ENCODE data around the gene PRR23E. TPM values are rescaled to one million over a fixed set of nuclear protein-coding genes. Genes with fewer than 3 reads are reported as not detected.

Gene PRR23E
- total RNA-seq, 1 donor from 2014 or later = not detected

DNA sequence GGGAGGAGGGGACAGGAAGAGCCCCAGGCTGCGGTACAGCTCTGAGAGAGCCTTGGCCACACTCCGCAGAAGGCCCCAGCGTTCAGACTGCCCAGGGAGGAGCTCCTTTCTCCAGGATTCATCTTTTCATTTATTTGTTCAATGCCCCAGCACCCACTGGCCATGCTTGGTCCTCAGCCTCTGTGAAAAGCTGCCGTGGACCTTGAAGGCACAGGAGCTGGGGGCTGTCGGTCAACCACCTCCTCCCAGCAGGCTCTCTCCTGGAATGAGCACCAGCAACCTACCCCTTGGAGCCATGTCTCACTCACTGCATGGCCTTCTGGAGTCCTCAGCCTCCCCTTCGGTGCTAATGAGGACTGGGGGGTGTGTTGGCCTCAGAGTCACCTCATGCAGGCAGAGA, 21.6 kb upstream of the PRR23E start:
- no peaks in the 10 kb centered on the region for H3K9me3 Mint-ChIP-seq
- no peak for DNase-seq (ENCODE audit: extremely low spot score, unreplicated experiment)
- H3K27ac Mint-ChIP-seq = no peak overlapping the region
- peaks cover 39% of the 10 kb centered on the region for H3K27me3 Mint-ChIP-seq
- TF ChIP-seq, protein P1, sequence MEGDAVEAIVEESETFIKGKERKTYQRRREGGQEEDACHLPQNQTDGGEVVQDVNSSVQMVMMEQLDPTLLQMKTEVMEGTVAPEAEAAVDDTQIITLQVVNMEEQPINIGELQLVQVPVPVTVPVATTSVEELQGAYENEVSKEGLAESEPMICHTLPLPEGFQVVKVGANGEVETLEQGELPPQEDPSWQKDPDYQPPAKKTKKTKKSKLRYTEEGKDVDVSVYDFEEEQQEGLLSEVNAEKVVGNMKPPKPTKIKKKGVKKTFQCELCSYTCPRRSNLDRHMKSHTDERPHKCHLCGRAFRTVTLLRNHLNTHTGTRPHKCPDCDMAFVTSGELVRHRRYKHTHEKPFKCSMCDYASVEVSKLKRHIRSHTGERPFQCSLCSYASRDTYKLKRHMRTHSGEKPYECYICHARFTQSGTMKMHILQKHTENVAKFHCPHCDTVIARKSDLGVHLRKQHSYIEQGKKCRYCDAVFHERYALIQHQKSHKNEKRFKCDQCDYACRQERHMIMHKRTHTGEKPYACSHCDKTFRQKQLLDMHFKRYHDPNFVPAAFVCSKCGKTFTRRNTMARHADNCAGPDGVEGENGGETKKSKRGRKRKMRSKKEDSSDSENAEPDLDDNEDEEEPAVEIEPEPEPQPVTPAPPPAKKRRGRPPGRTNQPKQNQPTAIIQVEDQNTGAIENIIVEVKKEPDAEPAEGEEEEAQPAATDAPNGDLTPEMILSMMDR (conservative IDR thresholded peaks at IDR 0.05) = no peak
- no peak overlapping the region for H3K4me3 Mint-ChIP-seq
- H3K36me3 Mint-ChIP-seq = no peaks in the 10 kb centered on the region
- peaks cover 15% of the 10 kb centered on the region for H3K4me1 Mint-ChIP-seq (ENCODE audit: unreplicated experiment)

DNA sequence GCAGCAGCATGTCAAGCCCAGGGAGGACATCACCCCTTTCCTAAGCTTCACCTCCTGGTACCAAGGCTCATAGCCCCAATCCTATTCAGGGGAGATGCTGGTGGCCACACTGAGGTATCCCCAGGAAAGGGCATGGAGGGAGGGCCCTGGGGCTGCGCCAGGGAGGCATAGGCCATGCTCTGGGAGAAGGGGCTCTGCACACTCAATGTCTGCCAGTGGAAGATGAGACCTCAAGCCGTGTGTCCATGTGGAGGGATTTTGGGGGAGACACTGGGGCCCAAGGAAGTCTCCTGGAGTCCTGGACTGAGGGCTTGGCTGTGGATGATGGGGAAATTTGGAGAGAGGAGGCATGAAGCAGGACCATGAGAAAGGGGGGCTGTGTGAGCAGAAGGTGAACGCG, 21.2 kb upstream of the PRR23E start:
- TF ChIP-seq, protein P1 (conservative IDR thresholded peaks at IDR 0.05) = no peak
- H3K27me3 Mint-ChIP-seq = peaks cover 35% of the 10 kb centered on the region
- no peaks in the 10 kb centered on the region for H3K36me3 Mint-ChIP-seq
- no peak overlapping the region for H3K27ac Mint-ChIP-seq
- H3K9me3 Mint-ChIP-seq = no peaks in the 10 kb centered on the region
- no peak for DNase-seq (ENCODE audit: extremely low spot score, unreplicated experiment)
- peaks cover 15% of the 10 kb centered on the region for H3K4me1 Mint-ChIP-seq (ENCODE audit: unreplicated experiment)
- H3K4me3 Mint-ChIP-seq = no peak overlapping the region

DNA sequence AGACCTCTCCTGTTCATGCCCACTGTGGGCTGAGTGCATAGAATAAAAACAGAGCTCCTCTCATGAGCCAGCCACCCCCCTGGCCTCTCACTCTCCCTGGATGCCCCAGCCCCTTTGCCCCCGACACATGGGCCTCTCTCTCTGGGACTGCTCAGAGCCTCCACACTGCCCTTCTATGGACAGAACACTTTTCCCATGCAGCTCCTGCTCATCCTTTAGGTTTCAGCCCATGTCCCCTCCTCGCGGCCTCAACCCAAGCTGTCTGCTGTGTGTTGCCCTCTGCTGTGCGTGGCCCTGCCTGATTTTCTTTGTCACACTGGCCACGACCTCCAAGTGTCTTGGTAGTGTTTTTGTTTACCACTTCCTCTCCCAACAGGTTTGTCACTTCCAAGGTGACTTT, 20.7 kb upstream of the PRR23E start:
- Mint-ChIP-seq H3K36me3 (no peaks in the 10 kb centered on the region), H3K27ac (peak overlapping the region; percentile 51), H3K9me3 (no peaks in the 10 kb centered on the region), H3K27me3 (peaks cover 33% of the 10 kb centered on the region), H3K4me1 (ENCODE audit: unreplicated experiment) (peaks cover 15% of the 10 kb centered on the region), H3K4me3 (no peak overlapping the region)
- TF ChIP-seq, protein P1 (conservative IDR thresholded peaks at IDR 0.05) = no peak
- no peak for DNase-seq (ENCODE audit: extremely low spot score, unreplicated experiment)

DNA sequence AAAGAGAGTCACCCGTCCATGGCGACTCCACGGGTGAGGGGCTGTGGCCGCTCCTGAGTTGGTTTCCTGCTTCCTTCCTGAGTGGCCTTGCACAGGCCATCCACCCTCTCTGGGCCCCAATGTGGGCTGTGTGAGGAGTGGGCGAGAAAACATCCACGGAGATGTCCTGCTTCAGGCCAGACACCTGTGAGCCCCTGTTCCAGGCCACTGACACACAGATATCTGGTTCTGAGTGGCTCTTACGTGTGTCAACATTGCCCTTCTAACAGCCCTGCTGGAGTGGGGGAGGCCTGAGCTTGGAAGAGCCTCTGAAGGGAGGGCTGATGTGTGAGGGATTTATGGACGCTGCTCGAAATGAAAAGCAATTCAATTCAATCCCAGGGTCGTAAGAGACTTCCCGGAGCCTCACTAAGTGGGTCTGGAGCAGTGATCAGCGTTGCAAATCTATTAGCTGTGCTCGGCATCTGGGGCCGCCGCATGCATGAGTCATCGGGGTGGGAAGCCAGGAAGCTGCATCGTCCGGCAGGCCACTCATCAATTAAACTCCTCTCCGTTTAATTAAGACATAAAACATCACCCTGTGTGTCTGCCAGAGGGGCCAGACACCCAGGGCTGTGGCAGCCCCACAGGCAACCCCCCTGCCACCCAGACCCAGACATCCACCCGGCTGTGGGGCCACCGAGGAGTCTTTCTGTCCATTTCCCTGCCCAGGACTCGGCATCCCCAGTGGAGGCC, 20.0 kb upstream of the PRR23E start:
- peaks cover 15% of the 10 kb centered on the region for H3K4me1 Mint-ChIP-seq (ENCODE audit: unreplicated experiment)
- H3K27me3 Mint-ChIP-seq = peaks cover 32% of the 10 kb centered on the region
- DNase-seq (ENCODE audit: extremely low spot score, unreplicated experiment) = no peak
- TF ChIP-seq, protein P1 (conservative IDR thresholded peaks at IDR 0.05) = no peak
- H3K27ac Mint-ChIP-seq = peak overlapping the region; percentile 51
- H3K36me3 Mint-ChIP-seq = no peaks in the 10 kb centered on the region
- no peaks in the 10 kb centered on the region for H3K9me3 Mint-ChIP-seq
- no peak overlapping the region for H3K4me3 Mint-ChIP-seq

DNA sequence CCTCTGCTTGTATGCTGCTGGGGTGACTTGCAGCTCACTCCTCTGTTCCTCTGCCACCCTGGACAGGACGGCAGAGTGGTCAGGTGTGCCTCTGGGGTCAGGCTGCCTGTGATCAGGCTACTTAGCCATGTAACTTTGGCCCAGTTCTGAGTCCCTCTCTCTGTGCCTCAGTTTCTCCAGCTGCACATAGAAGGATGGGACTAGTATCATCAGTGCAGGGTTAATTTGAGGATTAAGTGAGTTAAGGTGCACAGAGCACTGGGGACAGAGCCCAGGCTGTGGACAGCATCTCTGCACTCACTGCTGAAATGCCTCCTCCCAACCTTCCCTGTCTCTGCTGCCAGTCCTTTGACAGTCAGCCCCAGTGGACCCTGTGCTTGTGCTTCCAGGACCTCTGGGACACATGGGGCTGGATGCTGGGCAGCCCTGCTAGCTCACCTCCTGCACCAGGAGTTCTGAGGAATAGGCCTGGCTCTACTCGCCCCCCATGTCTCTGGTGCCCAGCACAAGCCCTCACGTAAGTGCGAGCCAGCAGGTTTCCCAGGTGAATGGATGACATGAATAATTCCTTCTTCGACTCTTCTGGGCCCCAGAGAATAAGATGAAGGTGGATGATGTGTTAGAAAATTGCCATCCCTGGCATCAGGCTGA, 19.3 kb upstream of the PRR23E start:
- DNase-seq (ENCODE audit: extremely low spot score, unreplicated experiment) = no peak
- peaks cover 28% of the 10 kb centered on the region for H3K27me3 Mint-ChIP-seq

More for the DNA sequence above, 19.3 kb upstream of the PRR23E start:
- TF ChIP-seq, protein P1 (conservative IDR thresholded peaks at IDR 0.05) = no peak
- H3K9me3 Mint-ChIP-seq = no peaks in the 10 kb centered on the region
- no peak overlapping the region for H3K27ac Mint-ChIP-seq
- no peak overlapping the region for H3K4me3 Mint-ChIP-seq
- peaks cover 15% of the 10 kb centered on the region for H3K4me1 Mint-ChIP-seq (ENCODE audit: unreplicated experiment)
- H3K36me3 Mint-ChIP-seq = no peaks in the 10 kb centered on the region
